Neuron (in vitro differentiated cells): Measurements from ENCODE around the gene TRAPPC1.

ENCODE experiments used
- H2AFZ ChIP-seq: one replicate; pipeline ENCODE4 v1.6.1; 2013; ENCODE audit warnings: low read depth, mild to moderate bottlenecking, inconsistent platforms, low read length, moderate library complexity
- H3K27me3 ChIP-seq: one replicate; pipeline ENCODE4 v1.6.1; 2013; ENCODE audit warnings: low read length; ENCODE audit not compliant: insufficient read depth
- H3K36me3 ChIP-seq: one replicate; pipeline ENCODE4 v1.6.1; 2013; ENCODE audit warnings: low read length; ENCODE audit not compliant: insufficient read depth
- H3K4me1 ChIP-seq: one replicate; pipeline ENCODE4 v1.6.1; 2013; ENCODE audit warnings: low read length; ENCODE audit not compliant: insufficient read depth
- H3K4me3 ChIP-seq: 2 replicates; pipeline ENCODE4 v1.5.1; 2013; ENCODE audit warnings: mild to moderate bottlenecking, low read length, moderate library complexity
- H3K9me3 ChIP-seq: one replicate; pipeline ENCODE4 v1.6.1; 2013; ENCODE audit warnings: low read length

TRAPPC1 gene

GRCh38 chr17:7887038-7887481, 44.7 kb downstream of the TRAPPC1 start:
- Histone ChIP-seq H3K4me3 (peak overlapping the region; percentile 55), H3K36me3 (peaks cover 24% of the 10 kb centered on the region), H3K4me1 (peaks cover 50% of the 10 kb centered on the region), H3K9me3 (no peaks in the 10 kb centered on the region), H2AFZ (peak overlapping the region; percentile 20), H3K27me3 (no peaks in the 10 kb centered on the region)

GRCh38 chr17:7886227-7887037, 45.3 kb downstream of the TRAPPC1 start:
- no peaks in the 10 kb centered on the region for H3K9me3 ChIP-seq
- peak overlapping the region; percentile 55 for H3K4me3 ChIP-seq
- H2AFZ ChIP-seq = peak overlapping the region; percentile 20
- H3K36me3 ChIP-seq = peaks cover 22% of the 10 kb centered on the region
- H3K4me1 ChIP-seq = peaks cover 53% of the 10 kb centered on the region
- H3K27me3 ChIP-seq = no peaks in the 10 kb centered on the region

GRCh38 chr17:7885367-7886226, 46.1 kb downstream of the TRAPPC1 start:
- Histone ChIP-seq H3K9me3 (no peaks in the 10 kb centered on the region), H2AFZ (no peak overlapping the region), H3K4me1 (peaks cover 53% of the 10 kb centered on the region)

GRCh38 chr17:7884581-7885366, 47.0 kb downstream of the TRAPPC1 start:
- H2AFZ ChIP-seq = no peak overlapping the region
- peaks cover 52% of the 10 kb centered on the region for H3K4me1 ChIP-seq

More at GRCh38 chr17:7885367-7886226, 46.1 kb downstream of the TRAPPC1 start:
- Histone ChIP-seq H3K27me3 (no peaks in the 10 kb centered on the region), H3K4me3 (peak overlapping the region; percentile 55), H3K36me3 (peaks cover 20% of the 10 kb centered on the region)

GRCh38 chr17:7883781-7884386, 47.9 kb downstream of the TRAPPC1 start:
- Histone ChIP-seq H3K4me1 (peaks cover 43% of the 10 kb centered on the region), H3K4me3 (peak overlapping the region; percentile 33), H3K9me3 (no peaks in the 10 kb centered on the region), H3K27me3 (no peaks in the 10 kb centered on the region), H3K36me3 (peaks cover 32% of the 10 kb centered on the region), H2AFZ (no peak overlapping the region)

More at GRCh38 chr17:7884581-7885366, 47.0 kb downstream of the TRAPPC1 start:
- H3K36me3 ChIP-seq = peaks cover 25% of the 10 kb centered on the region
- H3K4me3 ChIP-seq = peak overlapping the region; percentile 55
- H3K27me3 ChIP-seq = no peaks in the 10 kb centered on the region
- H3K9me3 ChIP-seq = no peaks in the 10 kb centered on the region

- no peak overlapping the region for H2AFZ ChIP-seq
- no peaks in the 10 kb centered on the region for H3K27me3 ChIP-seq
- H3K36me3 ChIP-seq = peaks cover 32% of the 10 kb centered on the region
- H3K4me1 ChIP-seq = peaks cover 30% of the 10 kb centered on the region
- no peaks in the 10 kb centered on the region for H3K9me3 ChIP-seq
- no peak overlapping the region for H3K4me3 ChIP-seq
Observed at GRCh38 chr17:7882629-7883028, 49.1 kb downstream of the TRAPPC1 start.

- Histone ChIP-seq H3K27me3 (no peaks in the 10 kb centered on the region), H3K4me3 (no peak overlapping the region), H3K4me1 (peaks cover 27% of the 10 kb centered on the region), H2AFZ (no peak overlapping the region), H3K36me3 (peaks cover 32% of the 10 kb centered on the region), H3K9me3 (no peaks in the 10 kb centered on the region)
Observed at GRCh38 chr17:7882068-7882467, 49.7 kb downstream of the TRAPPC1 start.

GRCh38 chr17:7881276-7882054, 50.3 kb downstream of the TRAPPC1 start:
- Histone ChIP-seq H3K4me3 (no peak overlapping the region), H3K9me3 (no peaks in the 10 kb centered on the region), H3K27me3 (no peaks in the 10 kb centered on the region), H3K36me3 (peaks cover 32% of the 10 kb centered on the region), H2AFZ (no peak overlapping the region), H3K4me1 (peaks cover 22% of the 10 kb centered on the region)
